Femur (tissue), 1 donor: Measurements from ENCODE around the gene PTPRE.
"Not testable (repeated sequence)": the region's sequence is repeated elsewhere in the genome, so short reads cannot be mapped to it uniquely, and the experiment has no call there.

Experiments used
- DNase-seq: peaks from one replicate; pipeline ENCODE4 v3.0.0-alpha.2; 2017

The PTPRE gene

DNA sequence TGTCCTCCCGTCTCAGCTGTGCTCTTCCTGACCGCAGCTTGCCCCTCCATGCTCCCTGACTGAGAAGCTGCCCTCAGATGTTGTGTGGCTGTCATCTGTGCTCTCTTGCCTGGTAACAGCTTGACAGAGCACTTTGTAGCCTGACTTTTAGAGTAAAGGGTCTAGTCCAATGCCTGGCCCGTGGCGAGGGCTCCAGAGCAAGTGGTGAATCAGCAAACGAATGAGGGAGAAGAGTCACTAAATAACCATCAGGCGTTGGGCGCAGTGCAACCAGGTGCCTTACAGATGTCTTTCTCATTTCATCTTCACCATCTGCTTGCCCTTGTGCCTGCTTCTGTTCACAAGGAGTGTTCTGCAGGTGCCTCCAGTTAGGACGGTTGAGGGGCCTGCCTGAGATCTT, 173.7 kb downstream of the PTPRE start:
- no peak for DNase-seq

DNA sequence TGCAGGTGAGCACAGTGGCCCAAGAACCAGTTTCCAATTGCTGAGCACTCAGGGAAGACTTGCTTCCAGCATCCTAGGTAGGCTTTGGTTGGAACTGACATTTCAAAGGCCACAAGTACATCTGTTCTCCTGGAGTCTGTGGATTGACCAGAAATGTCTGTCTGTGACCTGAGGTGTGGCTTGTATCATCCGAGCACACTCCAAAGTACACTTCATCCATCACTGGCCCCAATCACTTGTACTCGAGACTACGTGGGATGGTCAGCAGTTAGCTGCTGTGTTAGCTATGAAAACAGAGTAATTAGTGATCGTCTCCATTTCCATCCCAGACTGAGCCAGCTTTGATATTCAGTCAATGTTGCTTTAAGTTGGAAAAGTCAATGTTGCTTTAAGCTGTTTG, 174.3 kb downstream of the PTPRE start:
- no peak for DNase-seq

DNA sequence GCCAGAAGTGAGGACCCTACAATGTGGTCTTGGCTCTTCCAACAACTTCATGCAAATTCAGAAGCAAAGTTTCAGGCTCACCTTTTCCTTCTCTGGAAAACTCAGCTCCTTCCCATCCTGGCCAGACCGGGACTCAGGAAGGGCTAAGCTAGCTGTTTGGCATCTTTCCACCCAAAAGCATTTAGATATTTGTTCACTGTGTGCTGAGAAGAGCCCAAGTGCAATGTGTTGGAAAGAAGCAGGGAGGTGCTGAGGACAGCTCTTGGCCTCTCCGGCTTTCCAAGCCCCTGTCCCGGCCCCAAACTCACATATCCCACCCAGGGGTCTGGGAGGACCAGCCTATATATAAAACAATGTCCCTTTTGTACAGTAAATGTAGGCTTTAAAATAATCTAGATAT, 174.8 kb downstream of the PTPRE start:
- no peak for DNase-seq

DNA sequence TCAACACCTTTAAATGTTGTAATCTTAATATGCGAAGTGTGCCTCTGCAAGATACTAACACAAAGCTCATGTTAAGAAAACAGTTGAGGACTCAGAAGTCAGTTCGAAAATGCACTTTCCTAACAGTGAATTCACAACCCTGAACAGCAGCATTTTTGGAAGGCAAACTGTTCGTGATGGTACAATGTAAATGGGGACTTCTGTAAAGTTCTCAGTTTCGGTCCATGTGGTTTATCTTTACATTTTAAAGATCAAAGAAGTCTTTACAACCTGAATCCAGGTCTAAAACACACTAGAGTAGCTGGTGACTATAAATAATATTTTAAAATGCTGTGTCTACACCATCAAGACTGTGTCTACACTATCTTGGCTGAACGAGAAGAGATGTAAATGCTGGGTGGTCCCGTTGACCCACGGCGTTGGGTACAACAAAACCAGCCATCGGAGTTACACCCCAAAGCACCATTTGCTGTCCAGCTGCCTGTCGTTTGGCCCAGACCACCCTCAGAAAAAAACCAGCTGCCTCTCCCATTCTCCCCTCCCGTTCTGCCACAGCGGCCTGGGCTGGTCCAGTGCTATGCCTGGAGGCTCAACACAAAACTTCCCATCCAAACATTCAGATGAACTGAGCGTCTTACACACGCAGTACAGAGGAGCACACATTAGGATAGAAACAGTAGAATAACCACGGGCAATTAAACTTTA, 176.4 kb downstream of the PTPRE start:
- no peak for DNase-seq

DNA sequence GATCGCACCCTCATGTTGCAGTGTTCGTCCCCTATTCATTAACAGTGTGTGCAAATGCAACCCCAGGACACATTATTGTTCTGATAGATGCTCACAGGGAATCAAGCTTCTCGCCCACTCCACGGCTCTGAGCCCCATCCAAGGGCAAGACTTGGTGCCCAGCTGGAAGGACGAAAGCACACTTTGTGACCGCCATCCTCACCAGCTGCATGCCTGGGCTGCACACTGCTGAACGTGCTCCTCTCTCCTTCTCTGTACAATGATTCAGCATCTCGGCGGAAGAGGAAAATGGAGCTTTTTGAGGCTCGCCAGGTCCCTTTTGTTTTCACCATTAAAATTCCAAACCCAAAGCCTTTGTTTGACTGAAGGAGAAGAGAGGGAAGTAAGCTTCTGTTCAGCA, 177.5 kb downstream of the PTPRE start:
- DNase-seq, result no peak

DNA sequence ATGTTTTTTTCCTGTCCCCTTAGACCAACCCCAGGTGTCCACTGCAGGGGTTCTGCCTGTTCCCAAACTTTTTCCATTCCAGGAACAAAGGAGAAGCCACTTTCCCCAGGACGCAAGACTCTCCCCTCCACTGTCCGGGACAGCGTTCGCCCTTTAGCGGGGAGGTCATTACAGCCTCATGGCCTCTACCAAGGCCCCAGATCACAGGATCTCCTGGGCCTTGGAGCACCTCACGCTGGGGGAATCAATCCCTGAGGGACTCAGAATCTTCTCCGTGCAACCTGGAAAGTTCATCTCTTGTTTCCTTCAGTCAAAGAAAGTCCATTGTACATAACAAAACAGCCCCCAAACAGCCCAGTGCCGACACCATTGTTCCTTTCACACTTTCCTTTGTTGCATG, 178.1 kb downstream of the PTPRE start:
- no peak for DNase-seq

DNA sequence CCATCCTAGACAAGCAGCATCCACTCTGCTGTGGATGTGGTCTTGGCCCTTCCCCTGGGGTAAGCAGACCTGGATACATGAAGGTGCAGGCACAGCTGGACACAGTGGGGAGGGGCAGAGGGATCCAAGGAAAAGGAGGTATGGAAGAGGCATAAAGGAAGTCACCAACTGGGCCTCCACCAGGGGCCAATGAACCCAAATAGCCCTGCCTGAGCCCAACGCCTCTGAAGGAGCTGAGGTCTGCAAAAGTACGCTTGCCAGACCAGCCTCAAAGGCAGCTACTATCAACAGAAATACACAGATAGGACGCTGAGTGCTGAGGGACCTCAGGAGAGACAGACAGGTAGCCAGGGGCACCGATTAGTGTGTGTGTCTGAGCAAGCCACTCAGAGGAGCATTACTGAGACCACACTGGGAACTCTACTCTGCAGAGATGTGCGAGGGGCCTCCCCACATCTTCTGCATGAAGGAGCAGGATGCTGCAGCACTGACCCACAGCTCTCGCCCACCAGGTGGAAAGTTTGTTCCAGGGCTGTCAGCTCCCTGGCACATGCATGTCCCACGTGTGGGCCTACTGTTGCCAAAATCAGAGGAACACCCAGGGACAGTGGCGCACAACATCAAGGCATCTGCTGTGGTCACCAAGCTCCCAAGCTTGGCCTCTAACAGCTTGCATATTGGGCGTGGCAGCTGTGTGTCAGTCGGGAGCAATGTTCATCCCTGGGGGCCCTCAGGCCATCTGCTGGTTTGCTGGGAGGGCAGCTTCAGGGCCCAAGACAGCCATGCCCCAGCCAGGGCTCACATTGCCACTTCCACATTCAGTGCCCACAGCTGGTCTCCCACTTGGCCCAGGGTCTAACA, 179.3 kb downstream of the PTPRE start:
- no peak for DNase-seq

DNA sequence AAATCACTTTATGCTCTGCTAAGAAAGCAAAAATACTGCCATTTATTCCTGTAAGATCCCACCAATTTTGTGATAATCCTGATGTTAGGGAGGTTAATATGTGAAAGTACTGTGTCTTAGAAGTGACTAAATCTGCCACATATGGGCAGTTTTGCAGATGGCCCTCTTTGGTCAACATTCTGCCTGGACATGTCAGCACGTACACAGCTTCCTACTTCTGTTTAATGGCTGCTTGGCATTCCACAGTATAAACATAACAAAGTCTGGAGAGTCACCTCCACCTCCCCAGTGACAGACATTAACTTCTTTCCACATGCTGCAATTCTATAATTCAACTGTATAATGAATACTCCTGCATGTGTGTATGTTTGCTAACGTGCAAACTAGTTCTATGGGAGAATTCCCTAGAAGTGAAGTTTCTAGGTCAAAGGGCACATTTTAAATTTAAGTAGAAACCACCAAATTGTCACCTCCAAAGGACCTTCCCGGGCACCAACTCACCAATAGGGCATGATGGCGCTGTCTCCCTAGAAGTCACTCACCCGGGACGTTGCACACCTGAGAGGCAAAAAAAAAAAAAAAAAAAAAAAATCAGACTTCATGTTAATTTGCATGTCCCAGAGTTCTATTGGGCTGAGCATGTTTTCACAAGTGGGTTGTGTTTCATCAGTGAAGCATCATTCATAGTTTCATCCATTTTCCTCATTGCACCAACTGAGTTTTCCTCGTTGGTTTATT, 180.4 kb downstream of the PTPRE start:
- no peak for DNase-seq

DNA sequence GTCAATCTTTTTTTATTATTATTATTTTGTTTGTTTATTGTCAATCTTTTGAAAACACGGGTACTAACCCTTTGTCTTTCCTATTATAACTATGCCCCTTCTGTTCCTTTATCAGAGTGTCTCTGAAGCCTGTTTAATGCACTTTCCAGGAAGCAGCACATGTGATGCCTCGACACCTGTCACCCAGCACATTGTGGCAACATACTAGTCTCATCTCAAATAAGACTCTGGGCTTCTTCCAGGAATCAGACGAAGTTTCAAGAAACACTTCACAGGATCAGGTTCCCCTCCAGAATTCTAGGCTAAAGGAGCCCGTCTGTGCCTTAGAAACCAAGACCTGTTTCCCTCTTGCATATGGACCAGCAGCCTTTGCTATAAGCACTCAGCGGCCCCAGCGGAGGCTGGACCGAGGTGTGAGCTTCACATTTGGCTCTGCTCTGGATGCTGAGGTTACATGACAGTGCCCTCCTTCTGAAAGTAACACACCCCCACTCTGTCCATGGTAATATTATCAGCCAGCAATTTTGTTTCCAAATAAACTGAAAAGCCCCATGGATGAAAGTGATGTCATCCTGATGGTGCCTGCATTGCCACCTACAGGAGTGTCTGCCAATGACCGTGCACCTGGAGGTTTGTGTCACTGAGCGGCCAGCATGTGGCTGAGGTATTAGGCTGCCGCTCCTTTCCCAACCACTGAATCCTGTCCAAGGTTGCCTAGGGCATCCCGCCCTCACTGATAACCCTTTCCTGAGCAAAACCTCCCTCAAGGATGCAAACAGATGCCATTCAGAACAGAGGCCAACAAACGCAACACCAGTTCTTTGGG, 181.2 kb downstream of the PTPRE start:
- no peak for DNase-seq

DNA sequence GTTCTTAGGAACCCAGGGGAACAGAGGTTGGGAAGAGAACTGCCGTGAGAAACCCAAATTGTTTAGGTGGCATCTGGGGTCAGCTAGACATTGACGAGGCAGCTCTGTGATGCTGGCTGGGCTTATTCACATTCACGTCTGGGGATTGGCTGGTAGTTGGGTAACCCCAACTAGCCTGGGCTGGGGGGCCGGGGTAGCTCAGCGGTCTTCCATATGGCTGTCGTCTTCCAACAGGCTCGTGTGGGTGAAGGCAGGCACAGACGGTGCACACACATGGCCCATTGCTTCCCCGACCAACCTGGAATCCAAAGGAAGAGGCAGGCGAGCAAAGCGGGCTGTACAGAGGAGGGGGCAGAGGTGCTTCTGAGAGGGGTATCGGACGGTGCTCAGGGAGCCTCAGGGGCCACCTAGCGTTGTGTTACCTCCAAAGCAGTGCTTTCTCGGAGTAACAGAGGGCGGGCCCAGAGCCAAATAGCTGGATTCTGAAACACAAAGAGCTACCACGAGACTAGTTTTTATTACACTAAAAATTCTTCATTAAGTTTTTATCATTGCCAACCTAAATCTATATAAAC, 184.8 kb downstream of the PTPRE start:
- DNase-seq, result no peak

DNA sequence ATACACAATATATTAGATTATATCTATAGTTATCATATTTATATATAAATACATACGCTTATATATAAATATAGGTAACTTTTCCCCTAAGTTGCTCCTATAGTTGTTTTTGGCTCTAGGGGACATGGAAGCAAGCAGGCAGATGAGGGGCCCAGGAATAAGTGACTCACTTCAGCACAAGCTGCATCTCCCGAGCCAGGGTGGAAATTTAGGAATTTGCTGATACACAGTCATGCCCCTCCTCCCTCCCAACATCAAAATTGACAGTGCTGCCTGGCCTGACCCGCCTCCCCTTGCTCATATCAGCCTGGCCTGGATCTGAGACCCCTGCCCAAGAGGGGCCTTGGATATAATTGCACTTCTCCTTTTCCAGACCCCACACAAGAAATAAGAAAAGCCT, 185.6 kb downstream of the PTPRE start:
- DNase-seq, result no peak

DNA sequence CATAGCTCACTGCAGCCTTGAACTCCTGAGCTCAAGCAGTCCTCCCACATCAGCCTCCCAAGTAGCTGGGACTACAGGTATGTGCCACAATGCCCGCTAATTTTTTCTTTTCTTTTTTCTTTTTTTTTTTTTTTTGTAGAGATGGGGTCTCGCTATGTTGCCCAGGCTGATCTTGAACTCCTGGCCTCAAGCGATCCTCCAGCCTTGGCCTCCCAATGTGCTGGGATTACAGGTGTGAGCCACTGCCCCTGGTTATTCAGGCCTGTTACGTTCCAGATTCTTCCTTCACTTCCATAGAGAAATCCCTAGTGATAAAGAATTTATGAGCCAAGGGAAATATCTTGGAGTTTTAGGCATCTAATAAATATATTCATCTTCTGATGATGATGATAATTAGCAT, 187.7 kb downstream of the PTPRE start:
- not testable (repeated sequence) for DNase-seq

DNA sequence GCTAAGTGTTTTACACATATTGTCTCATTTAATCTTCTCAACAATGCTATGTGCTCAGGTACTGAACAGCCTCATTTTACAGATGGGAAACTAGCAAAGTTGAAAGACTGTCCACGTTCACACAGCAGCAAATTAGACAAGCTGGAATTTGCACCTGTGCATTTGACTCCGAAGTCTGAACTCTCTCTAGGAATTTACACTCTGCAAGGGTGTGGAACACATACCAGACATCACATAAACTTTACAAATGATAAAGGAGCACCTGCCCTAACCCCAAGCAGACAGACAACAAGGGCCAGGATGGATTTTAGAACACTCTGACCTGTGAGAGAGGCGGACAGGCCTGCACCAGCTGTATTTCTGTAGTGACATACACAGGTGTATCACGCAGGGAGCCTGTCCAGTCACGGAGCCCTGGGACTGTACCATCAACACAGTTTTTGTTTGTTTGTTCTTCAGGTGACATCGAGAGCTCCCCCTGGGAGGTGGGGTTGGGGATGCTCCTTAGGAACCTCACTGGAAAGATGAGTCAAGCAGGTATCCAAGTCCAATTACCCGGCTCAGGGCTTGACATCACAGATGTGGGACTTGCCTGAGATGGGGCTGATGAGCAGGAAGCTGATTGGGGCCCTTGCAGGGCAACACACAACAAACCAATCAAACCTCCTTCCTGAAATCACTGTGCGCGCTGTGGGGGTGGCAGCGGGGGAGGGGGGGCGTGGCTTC, 188.3 kb downstream of the PTPRE start:
- DNase-seq, result no peak

DNA sequence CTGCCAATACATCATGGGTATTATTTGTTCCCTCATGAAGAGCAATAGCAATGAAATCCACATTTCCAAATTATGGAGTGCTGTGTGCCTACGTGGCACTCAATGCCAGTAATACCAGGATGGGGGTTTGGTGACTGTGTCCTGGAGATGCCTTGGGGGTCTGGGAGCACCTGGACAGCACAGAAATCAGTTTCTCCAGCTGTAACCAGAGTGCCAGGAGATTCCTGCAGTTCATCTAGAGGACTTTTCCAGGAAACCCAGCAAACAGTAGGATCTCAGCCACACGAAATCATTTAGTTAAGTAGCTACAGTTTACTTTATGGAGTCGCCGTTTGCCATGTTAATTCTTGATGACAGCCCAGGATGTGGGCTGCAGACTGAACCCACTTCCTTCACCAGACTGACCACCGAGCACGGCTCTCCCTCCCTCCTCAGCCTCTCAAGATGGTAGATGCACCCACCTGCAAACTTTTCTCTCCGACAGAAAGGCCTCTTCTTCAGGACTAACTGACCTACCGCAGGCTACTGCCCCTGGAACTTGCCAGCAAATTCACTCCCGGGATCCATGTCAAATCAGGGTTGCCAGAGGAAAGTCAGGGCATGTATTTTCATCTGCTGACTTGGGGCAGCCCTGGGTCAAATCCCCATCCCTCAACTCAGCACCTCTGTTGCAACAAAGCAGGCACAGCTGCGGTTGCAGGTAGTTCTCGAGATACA, 189.0 kb downstream of the PTPRE start:
- no peak for DNase-seq

DNA sequence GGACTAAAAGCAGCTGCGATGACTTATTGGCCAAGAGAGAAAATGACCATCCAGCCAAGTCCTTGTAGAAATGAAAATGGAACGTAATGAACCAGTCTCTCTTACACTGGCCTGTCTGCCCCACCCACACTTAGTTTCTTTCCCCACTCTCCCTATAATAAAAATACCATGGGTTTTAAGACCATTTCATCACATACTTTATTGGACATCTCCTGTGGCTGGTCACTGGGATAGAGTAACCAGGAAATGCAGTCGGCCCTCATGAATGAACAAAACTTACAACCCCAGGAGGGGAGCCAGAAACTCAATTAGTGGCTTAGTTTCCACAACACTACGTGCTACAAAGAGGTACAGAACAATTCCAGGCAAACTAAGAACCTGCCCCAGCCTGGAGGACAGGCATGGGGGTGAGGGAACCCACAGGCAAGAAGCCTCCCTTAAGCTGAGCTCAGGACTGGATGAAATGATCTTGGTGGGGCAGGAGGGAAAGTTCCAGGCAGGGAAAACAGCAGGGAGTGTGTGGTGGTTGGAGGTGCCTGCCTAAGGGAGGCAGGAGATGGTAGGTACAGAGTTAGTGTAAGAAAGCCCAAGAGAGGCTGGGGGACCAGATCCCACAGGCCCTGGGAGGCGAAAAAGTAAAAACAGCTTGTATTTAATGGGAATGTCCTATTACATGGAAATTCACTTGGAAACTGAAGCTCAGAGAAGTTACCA, 189.7 kb downstream of the PTPRE start:
- no peak for DNase-seq

DNA sequence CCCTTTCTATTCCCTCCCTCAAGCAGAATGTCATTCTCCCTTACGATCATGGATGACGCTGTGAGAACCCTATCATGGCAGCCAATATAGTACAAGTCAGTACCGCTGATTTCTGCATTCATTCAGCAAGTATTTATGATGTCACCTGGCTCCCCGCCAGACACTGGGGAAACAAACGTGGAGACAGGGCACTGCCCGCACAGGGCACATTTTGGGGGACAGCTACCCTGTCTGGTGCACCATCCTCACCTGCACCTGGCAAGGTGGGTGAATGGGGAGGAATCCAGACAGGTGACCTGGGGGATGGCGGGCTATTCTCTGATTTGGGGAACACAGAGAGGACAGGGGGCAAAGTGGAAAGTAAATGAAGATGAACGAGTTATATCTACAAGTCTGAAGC, 190.9 kb downstream of the PTPRE start:
- no peak for DNase-seq

DNA sequence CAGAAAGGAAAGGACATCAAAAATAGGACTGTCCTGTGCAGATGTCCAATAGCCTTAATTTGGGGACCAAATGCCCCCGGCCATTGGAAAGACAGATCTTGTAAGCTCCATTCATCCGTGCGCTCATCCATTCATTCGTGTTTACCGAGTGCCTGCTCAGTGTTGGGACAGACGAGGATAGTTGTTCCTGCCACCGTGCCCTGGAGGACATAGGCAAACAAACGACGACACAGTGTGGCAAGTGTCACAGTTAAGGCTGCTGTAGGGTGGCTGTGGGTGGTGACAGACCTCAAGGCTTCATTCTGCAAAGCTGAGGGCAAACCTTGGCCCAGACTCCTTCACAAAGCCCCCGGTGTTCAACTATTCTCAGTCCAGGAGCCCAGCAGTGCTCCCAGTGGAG, 191.7 kb downstream of the PTPRE start:
- DNase-seq, result no peak

DNA sequence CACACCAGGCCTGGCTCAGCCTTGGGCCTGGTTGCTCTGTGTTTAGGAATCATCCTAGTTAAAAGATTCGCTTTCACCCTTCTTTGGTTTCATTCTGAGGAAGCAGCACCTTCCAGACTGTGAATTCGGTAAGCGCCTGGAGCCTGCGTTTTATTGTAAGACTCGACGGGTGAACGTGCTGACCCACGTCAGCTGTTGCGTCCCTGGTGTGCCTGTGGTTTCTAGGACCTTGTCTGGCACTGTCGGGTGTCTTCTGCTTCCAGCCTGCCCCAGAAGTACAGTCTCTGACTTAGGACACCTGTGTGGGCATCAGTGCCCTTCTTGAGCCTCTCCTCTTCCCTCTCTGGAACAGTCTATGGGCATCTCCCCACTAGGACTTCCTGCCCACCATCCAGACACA, 193.0 kb downstream of the PTPRE start:
- no peak for DNase-seq

DNA sequence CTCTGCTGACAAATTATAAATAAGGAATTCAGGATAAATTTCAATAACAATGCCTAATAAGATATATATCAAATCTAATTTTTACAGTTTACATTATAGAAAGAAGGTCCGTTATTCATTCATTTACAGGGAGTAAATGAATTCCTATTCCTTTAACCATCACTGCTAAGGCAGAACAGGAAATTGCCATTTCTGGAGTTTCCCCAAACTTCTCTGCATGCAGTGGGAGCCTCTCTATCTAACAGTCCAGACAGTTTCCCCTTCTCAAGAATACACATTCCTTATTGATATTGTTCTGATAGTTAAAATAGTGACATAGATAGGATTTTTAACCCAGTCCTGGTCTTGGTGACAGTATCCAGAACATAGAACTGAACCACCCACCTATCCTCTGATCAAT, 195.0 kb downstream of the PTPRE start:
- no peak for DNase-seq

DNA sequence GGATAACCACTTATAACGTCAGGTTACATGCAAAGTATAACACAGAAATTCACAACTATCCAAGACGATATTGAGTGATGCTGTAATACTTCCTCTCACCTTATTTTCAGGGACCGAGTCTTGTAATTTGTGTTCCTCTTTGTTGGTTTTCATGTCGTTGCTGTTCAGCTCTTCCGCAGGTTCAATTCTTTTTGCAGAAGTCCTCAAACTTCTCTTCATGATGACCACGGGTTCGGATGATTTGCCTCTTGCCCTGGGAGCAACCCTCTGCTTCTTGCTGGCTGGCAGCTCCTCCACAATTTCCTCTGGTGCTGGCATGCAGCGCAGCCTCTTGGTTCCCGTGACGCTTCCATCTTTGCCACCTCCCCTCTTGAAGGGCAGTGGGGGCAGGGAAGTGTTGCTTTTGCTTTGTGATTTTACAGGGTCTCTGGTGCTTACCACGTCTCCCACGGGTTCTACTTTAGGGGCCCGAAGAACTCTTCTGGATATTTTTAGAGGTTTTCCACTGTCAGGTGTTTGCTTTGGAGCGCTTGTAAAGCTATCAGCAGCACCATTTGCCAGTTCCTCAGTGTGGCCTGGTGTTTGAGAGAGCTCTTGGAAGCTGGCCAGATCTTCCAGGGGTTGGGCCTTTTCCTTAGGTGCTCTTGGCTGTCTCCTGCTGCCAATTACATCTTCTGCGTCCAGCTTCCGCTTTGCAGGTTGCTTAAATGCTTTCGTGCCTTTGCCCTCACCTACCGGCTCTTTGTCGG, 195.8 kb downstream of the PTPRE start:
- no peak for DNase-seq
